ENCODE results near the gene PRR5L.
"Not testable (repeated sequence)": the region's sequence is repeated elsewhere in the genome, so short reads cannot be mapped to it uniquely, and the experiment has no call there.

The PRR5L gene

GRCh38 chr11:36510594-36510942 lies 214.5 kb downstream of the PRR5L start:
- DNase-seq = no peak

GRCh38 chr11:36511062-36511461 lies 215.0 kb downstream of the PRR5L start:
- not testable (repeated sequence) for DNase-seq

- no peak for DNase-seq
These were observed 215.9 kb downstream of the PRR5L start for GRCh38 chr11:36512016-36512415.

GRCh38 chr11:36513965-36514364 lies 217.9 kb downstream of the PRR5L start:
- DNase-seq = no peak
